GM12891 (cell line): Measurements from ENCODE around the gene KLHL20.
"Not testable (repeated sequence)": the region's sequence is repeated elsewhere in the genome, so short reads cannot be mapped to it uniquely, and the experiment has no call there.

ENCODE experiments used
- PAX5 ChIP-seq: IDR thresholded peaks from 2 replicates; pipeline ENCODE4 v1.6.1; 2011; ENCODE audit warnings: low read length, moderate library complexity, mild to moderate bottlenecking; ENCODE audit not compliant: insufficient read depth, severe bottlenecking
- POLR2A ChIP-seq: IDR thresholded peaks from 2 replicates; pipeline ENCODE4 v1.6.1; 2011; ENCODE audit warnings: low read depth, low read length, control low read depth
- POLR2AphosphoS5 ChIP-seq: IDR thresholded peaks from 2 replicates; pipeline ENCODE4 v1.6.1; 2011; ENCODE audit warnings: low read depth, low read length, control low read depth
- SPI1 ChIP-seq: IDR thresholded peaks from 2 replicates; pipeline ENCODE4 v1.6.1; 2011; ENCODE audit warnings: low read depth, low read length, control low read depth
- TAF1 ChIP-seq: IDR thresholded peaks from 2 replicates; pipeline ENCODE4 v1.6.1; 2011; ENCODE audit warnings: low read depth, low read length, control low read depth

DNA sequence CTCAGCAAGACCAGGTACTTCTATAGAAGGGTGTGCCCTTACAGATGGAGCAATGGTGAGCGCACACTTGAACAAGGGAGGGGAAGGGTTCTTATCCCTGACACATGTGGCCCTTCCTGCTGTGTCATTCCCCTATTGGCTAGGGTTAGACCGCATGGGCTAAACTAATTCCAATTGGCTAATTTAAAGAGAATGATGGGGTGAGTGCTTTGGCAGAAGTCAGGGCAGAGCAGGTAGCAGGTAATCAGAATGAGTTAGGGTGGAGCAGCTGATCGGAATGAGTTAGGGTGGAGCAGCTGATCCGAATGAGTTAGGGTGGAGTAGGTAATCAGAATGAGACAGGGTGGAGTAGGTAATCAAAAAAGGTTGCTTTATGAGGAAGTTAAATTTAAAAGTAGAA lies 30.9 kb upstream of the KLHL20 start:
- TF ChIP-seq POLR2A, POLR2AphosphoS5, TAF1, PAX5, SPI1: not testable (repeated sequence)
